Colonic mucosa (tissue), 4 donors: ENCODE data around the gene LHX8. TPM values are rescaled to one million over a fixed set of nuclear protein-coding genes. Genes with fewer than 3 reads are reported as not detected.

Source experiments
- DNase-seq: peaks from one replicate; pipeline ENCODE4 v3.0.0-alpha.2; 2020
- H3K27ac ChIP-seq: fragments of 200-600 bp; one replicate; pipeline ENCODE4 v1.8.0; 2021
- H3K27me3 ChIP-seq: fragments of 200-600 bp; one replicate; pipeline ENCODE4 v1.8.0; 2021
- H3K36me3 ChIP-seq: fragments of 200-600 bp; one replicate; pipeline ENCODE4 v1.8.0; 2021
- H3K4me1 ChIP-seq: fragments of 200-600 bp; one replicate; pipeline ENCODE4 v1.8.0; 2021; ENCODE audit warnings: mild to moderate bottlenecking
- H3K4me3 ChIP-seq: fragments of 200-600 bp; one replicate; pipeline ENCODE4 v1.8.0; 2021
- H3K9ac ChIP-seq, 2 donors: one replicate each; pipeline ENCODE4 v1.7.0; 2013; ENCODE audit warnings: control low read depth in 2 of 2, low read depth in 2 of 2, low read length in 2 of 2
- H3K9me3 ChIP-seq: fragments of 200-600 bp; one replicate; pipeline ENCODE4 v1.8.0; 2021
- CTCF ChIP-seq: fragments of 200-600 bp; IDR thresholded peaks from one replicate; pipeline ENCODE4 v1.8.0; 2022; ENCODE audit warnings: antibody characterized with exemption, mild to moderate bottlenecking
- intact Hi-C: fragments of 100-400 bp; cut with DNase I; formaldehyde crosslinking; loops from one replicate; pipeline ENCODE4 v1.14.1; 2022
- total RNA-seq, 2 donors: library from RNA; stranded (reverse); fragmentation: NEBNext Ultra II Directional in 1 of 2; extraction: Animal tissue kit (Norgen Biotek cat#: 25700) in 1 of 2; gene quantifications; one replicate each; pipeline ENCODE4 v1.2.1, GENCODE V29; 2021
- donor health status: healthy.
- donor health status: DM: no; HTN: no; CAD: no.
- donor health status: DM: no; HTN: no; CAD: no.

The LHX8 gene
- total RNA-seq, 2 donors from 2014 or later, result not detected

DNA sequence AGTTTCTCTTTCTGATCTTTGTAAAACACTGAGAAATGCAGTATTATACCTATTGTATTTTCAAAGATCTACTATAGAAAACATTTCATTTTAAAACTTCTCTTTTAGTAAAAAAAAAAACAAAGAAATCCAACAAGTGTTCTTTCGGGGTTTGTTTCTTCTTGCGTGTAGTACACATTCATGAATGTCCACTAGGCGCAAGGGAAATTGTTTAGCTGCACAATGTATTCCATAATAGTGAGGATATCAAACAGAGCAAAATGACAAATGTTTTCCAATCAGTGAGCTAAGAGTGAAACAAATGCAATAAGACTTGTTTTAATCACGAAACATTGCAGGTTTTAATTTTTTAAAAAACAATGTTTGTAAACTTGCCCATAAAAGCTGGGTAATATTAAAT lies 68.6 kb downstream of the LHX8 start:
- TF ChIP-seq CTCF, result no peak

DNA sequence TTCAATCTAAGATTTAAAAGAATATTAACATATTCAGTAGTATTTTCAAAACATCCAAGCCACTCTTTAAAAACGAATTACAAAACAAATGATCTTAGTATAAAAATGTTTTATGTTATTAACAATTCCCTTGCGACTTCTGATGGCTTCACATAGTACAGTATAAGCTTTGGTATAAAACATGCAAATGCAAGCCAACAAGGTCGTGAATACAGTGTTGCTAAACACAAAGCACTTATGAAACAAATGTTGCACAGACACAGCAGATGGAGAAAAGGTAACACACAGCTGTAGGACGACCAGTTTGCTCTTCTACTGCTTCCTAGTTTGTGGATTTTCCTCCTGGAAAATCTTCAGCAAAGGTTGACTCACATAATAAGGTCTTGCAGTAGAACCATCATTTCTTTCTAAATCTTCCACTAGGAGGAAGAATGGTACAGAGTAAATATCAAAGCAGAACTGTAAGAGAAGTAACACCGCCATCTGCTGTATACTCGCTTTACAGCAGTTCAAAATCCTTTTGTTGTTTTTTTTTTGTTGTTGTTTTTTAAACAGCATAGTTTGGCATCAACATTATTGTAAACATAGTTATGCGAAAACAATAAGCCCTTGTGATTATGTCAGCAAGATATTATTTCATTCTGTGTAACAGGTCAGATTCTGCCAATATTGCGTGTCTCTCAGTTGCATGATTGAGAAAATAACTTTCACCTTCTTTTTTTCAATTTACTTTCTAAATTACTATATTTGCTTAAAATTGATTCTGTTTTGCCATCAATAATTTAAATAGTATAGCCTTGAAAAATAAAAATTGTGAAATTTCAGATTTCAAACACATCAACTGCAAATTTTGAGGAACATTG lies 69.5 kb downstream of the LHX8 start:
- Histone ChIP-seq H3K27ac (no peak overlapping the region), H3K4me1 (no peaks in the 10 kb centered on the region), H3K9me3 (no peaks in the 10 kb centered on the region), H3K36me3 (no peaks in the 10 kb centered on the region), H3K4me3 (no peak overlapping the region), H3K9ac (no peak overlapping the region), H3K27me3 (no peaks in the 10 kb centered on the region)
- TF ChIP-seq CTCF, result peak; percentile 35
- DNase-seq, result no peak
- intact Hi-C loops, result loop anchor here (5.0 kb wide), 1 partner anchor 431 kb away; no protein-coding TSS in a partner anchor

More for the DNA sequence above, 68.6 kb downstream of the LHX8 start:
- no peaks in the 10 kb centered on the region for H3K9me3 ChIP-seq
- no peak overlapping the region for H3K9ac ChIP-seq
- no peak overlapping the region for H3K4me3 ChIP-seq
- intact Hi-C loops, result loop anchor here (5.0 kb wide), 1 partner anchor 430 kb away; no protein-coding TSS in a partner anchor
- no peak for DNase-seq
- no peaks in the 10 kb centered on the region for H3K36me3 ChIP-seq
- no peaks in the 10 kb centered on the region for H3K4me1 ChIP-seq
- no peaks in the 10 kb centered on the region for H3K27me3 ChIP-seq
- H3K27ac ChIP-seq, result no peak overlapping the region

DNA sequence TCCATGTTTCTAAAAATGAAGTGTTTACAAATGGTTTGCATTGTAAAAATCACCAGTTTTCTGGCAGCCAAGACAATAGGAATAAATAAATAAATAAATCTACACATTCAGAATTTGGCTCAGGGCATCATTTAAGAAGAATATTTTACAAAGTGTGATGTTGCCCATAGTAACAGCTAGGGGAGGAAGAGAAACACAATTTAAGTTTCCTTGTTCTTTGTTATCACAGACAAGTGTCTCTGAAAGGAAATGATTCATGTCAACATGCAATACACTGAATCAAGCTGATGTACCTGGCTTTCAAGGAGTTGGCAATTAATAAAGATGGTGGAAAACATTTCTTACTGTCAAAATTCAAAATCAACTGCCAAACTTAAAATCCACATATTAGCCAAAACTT lies 74.7 kb downstream of the LHX8 start:
- H3K36me3 ChIP-seq, result no peaks in the 10 kb centered on the region
- intact Hi-C loops, result no loop called here

More for the DNA sequence above, 74.7 kb downstream of the LHX8 start:
- DNase-seq, result no peak
- H3K4me3 ChIP-seq, result no peak overlapping the region
- H3K9ac ChIP-seq, result no peak overlapping the region
- no peaks in the 10 kb centered on the region for H3K4me1 ChIP-seq
- no peaks in the 10 kb centered on the region for H3K27me3 ChIP-seq
- no peak for TF ChIP-seq CTCF
- H3K9me3 ChIP-seq, result no peaks in the 10 kb centered on the region
- H3K27ac ChIP-seq, result no peak overlapping the region
